Activated CD4-positive, alpha-beta T cell treated with anti-CD3 and anti-CD28 coated beads for 24 hours (primary cell): Measurements from ENCODE around the gene ZFR2.
A peak's percentile ranks its signal among the peaks of the same experiment; 100 is the strongest.
"Not testable (repeated sequence)": the region's sequence is repeated elsewhere in the genome, so short reads cannot be mapped to it uniquely, and the experiment has no call there.

Experiments used
- DNase-seq, 2 donors: peaks; one replicate each; pipeline ENCODE4 v3.0.0-alpha.2; 2020; ENCODE audit warnings: low read depth in 2 of 2

The ZFR2 gene

DNA sequence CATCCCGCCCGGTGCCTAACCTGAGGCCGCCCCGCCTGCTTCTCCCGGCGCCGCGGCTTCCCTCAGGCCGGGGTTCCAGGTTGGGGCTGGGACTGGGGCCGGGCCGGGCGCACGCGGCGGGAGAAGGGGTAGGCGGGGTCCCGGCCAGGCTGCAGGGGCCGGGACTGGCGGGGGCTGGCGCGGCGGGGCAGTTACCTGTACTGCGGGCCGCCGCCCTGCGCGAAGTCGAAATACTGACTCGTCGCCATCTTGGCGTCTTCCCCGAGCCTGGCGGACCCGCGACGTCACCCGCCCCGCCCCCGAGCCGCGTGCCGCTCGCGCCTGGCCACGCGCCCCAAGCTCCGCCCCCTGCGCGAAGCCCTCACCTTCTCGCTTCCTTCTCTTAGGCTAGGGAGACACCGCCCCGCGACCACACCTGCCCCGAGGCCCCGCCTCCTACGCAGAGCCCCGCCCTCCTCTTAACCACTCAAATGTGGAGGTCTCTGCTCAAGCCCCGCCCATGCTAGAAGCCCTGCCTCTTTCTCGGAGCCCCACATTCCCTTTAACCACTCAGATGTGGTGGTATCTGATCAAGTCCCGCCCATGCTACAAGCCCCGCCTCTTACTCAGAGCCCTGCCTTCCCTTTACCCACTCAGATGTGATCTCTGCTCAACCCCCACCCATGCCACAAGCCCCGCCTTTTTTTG is at the start of gene ZFR2:
Gene ZFR2, minus strand, starts transcription at position 269 of the 687 bp plus-strand sequence. Its CDS starts 21 bp downstream, at position 248.
- peak in 1 of 2 donors; percentile 10 for DNase-seq

DNA sequence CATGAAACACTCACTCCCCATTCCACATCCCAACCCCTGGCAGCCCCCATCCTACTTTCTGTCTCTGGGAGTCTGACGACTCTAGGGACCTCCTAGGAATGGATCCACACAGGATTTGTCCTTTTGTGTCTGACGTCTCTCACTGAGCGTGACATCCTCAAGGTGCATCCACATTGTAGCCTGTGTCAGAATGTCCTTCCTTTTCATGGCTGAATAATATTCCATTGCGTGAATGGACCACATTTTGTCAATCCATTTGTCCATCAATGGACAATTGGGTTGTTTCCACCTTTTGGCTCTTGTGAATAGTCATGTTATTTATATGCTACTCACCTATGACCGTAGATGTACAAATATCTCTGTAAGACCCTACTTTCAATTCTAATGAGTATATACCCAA is 47.2 kb upstream of the ZFR2 start:
- DNase-seq, result no peak

DNA sequence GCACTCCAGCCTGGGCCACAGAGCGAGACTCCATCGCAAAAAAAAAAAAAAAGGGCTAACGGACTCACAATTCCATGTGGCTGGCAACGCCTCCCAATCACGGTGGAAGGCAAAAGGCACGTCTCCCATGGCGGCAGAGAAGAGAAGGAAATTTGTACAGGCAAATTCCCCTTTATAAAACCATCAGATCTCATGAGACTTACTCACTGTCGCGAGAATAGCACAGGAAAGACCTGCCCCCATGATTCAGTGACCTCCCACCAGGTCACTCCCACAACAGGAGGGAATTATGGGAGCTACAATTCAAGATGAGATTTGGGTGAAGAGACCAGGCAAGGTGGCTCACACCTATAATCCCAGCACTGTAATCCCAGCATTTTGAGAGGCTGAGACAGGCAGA is 45.4 kb upstream of the ZFR2 start:
- DNase-seq, result no peak

DNA sequence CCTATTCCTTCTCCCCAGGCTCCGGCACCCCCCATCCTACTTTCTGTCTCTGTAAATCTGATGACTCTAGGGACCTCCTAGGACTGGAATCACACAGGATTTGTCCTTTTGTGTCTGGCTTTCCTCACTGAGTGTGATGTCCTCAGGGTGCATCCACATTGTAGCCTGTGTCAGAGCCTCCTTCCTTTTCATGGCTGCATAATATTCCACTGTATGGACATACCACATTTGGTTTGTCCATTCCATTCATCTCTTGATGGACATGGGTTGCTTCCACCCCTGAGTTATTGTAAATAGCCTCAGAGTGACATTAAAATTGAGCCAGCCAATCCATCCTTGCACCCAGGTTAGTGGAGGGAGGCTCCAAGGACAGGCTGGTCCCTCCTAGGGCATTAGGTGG is 41.3 kb upstream of the ZFR2 start:
- DNase-seq, result no peak

DNA sequence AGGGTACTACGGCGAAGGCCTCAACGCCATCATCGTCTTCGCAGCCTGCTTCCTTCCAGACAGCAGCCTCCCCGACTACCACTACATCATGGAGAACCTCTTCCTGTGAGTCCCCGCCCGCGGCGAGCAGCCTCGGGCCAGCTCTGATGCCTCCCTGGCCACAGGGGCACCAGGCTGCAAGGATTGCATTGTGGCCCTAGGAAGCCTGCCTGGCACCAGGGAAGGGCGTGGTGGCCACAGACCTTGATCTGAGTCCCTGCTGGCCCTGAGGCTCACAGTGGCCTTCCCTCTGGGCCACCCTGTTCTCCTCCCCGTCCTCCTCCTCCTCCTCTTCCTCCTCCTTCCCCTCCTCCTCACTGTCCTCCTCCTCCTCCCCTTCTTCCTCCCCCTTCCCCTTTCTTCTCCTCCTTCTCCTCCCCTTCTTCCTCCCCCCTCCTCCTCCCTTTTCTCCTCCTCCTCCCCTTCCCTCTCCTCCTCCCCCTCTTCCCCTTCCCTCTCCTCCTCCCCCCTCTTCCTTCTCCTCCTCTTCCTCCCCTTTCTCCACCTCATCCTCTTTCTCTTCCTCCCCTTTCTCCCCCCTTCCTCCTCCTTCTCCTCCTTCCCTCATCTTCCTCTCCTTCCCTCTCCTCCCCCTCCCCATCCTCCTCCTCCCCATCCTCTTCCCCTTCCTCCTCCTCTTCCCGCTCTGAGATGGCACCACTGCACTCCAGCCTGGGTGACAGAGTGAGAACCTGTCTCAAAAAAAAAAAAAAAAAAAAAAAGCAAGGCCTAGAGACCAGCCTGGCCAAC is 39.6 kb upstream of the ZFR2 start:
- no peak for DNase-seq

DNA sequence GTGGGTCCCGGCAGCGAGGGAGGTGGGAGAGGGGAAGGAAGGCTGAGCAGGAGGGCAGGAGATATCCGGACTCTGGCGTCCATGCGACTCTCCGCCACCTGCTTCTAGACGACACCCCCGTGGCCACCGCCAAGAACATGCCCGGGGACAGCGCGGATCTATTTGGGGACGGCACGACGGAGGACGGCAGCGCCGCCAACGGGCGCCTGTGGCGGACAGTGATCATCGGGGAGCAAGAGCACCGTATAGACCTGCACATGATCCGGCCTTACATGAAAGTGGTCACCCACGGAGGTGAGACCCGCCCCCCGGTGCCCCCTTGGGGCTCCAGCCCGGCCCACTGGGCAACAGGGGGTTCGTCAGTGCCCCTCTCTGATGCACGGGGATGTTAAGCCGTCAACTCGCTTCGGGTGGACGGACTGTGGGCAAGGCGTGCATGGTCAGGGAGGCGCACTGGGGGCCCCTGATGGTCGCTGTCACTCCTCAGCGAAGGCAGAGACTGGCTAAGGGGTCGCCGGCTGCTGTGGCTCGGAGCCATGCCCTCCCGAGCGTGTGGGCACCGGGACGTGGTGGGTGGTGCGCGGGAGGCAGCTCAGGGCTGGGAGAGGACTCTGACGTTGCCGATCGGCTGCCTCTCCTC is 38.9 kb upstream of the ZFR2 start:
- DNase-seq, result no peak

DNA sequence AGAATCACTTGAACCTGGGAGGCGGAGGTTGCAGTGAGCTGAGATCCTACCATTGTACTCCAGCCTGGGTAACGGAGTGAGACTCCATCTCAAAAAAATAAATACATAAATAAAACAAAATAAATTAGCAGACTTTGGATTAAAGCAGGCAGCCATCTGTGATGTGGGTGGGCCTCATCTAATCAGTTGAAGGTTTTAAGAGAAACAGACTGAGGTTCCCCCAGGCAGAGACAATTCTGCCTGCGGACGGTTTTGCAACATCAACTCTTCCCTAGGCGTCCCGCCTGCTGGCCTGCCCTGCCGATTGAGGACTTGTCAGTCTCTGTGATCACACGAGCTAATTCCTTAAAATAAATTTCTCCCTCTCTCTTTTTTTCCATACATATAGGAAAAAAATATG is 35.4 kb upstream of the ZFR2 start:
- no peak for DNase-seq

DNA sequence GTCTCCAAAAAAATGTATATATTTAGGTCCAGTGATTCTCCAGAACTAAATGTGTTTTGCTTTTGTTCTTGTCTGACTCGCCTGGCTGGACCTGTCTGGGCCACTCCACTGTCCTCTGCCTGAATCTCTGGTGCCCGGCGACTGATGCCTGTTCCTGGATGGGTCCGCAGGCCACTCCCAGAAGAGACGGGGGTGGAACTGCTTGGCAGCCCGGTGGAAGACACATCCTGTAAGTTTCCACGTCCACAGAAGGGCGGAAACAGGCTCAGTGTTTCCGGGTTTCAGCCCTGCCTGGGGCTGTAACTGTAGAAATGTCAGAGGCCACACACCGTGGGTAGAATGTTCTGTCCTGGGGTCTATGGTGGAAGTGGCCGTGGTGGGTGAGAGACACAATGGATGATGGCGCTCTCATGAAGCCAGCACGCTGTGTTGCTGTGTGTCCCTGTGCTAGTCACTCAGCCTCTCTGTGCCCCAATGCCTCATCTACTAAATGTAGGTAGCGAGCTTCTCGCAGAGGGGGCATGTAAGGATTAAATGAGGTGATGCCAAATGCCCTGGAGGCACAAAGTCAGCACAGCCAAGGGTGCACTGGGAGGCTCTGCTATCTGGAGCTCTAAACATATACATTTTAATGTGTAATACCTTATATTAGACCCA is 33.6 kb upstream of the ZFR2 start:
- DNase-seq, result no peak

DNA sequence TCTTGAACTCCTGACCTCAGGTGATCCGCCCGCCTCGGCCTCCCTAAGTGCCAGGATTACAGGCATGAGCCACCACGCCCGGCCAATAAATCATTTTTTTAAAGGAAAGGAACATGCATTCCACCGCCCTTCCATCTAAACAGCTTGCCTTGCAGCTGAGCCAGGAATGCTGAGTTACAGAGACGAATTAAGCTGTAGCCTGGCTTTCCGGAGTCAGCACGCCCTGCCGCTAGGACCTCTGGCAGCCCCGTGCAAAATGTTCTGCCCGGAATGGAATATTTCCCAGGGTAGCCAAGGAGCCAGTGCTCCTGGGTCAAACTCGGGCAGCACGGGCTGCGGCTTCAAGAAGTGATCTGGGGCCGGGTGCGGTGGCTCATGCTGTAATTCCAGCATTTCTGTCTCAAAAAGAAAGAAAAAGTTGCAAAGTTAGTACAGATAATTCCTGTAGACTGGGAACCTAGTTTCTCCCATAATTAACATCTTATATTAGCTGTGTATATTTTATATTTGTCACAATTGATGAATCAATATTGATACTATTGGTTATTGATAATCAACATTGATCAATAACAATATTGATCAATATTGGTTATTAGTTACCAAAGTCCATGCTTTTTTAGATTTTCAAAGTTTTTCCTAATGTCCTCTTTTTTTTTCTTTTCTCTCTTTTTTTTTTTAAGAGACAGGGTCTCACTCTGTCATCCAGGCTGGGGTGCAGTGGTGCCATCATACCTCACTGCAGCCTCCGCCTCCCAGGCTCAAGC is 30.9 kb upstream of the ZFR2 start:
- DNase-seq, result no peak

DNA sequence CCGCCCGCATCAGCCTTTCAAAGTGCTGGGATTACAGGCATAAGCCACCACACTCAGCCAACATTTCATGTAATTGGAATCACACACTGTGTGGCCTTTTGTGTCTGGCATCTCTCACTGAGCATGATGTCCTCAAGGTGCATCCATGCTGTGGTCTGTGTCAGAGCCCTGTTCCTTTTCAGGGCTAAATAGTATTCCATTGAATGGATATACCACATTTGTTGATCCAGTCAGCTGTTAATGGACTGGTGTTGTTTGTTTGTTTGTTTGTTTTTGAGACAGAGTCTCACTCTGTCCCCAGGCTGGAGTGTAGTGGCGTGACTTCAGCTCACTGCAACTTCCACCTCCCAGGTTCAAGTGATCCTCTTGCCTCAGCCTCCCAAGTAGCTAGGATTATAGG is 29.6 kb upstream of the ZFR2 start:
- DNase-seq, result no peak

DNA sequence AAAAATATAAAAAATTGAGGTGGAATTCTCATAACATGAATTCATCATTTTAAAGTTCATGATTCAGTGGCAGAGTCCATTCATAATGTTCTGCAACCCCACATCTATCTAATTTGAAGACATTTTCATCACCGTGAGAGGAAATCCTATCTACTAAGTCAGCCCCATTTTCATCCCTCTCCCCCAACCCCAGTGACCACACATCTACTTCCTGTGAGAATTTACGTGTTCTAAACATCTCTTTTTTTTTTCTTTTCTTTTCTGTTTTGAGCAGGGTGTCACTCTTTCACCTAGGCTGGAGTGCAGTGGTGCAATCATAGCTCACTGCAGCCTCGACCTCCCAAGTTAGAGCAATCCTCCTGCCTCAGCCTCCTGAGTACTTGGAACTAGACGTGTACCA is 29.1 kb upstream of the ZFR2 start:
- no peak for DNase-seq

DNA sequence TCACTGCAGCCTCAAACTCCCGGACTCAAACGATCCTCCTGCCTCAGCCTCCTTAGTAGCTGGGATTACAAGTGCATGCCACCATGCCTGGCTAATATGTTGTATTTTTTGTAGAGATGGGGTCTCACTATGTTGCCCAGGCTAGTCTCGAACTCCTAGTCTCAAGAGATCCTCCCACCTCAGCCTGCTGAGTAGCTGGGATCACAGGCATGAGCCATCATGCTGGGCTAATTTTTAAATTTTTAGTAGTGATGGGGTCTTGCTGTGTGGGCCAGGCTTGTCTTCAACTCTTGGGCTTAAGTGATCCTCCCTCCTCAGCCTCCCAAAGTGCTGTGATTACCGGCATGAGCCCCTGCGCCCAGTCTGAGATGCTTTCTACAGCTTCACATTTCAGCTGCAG is 26.9 kb upstream of the ZFR2 start:
- no peak for DNase-seq

DNA sequence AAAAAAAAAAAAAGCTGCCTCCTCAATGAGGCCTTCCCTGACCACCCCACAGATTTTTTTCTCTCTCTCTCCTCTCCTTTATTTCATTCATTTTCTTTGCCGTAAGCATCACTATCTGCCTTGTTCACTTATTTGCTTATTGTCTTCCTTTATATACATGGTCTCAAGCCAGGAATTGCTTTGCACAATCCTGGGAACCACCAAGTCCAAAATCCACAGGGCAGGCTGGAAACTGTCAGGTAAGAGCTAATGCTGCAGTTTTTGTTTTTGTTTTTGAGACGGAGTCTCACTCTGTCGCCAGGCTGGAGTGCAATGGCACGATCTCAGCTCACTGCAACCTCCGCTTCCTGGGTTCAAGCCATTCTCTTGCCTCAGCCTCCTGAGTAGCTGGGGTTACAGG is 26.1 kb upstream of the ZFR2 start:
- DNase-seq, result not testable (repeated sequence)

DNA sequence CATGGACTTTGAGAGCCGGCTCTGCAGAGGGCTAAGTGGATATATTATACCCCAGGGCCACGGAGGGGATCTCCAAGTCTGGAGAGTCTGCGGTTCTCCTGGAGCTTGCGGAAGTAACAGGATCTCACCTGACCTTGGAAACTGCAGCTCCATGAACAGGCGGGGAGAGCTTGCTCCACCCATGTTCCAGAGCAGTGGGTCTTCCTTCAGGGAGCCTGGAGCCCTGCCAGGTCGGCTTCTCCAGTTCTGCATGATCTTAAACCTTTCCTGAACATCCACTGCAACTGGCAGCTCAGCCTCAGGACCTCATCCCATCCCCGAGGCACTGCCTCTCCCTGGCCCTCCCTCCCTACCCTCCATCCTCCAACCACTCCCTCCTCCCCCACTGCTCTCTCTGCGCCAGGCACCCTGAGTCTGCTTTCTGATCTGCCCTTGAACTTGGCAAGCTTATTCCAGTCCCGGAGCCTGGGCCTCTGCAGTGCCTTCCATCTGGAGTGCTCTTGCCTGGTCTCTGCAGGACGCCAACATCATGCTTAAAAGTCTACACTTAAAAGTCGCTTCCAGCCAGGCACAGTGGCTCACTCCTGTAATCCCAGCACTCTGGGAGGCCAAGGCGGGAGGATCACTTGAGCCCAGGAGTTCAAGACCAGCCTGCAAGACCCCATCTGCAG is 24.8 kb upstream of the ZFR2 start:
- no peak for DNase-seq

DNA sequence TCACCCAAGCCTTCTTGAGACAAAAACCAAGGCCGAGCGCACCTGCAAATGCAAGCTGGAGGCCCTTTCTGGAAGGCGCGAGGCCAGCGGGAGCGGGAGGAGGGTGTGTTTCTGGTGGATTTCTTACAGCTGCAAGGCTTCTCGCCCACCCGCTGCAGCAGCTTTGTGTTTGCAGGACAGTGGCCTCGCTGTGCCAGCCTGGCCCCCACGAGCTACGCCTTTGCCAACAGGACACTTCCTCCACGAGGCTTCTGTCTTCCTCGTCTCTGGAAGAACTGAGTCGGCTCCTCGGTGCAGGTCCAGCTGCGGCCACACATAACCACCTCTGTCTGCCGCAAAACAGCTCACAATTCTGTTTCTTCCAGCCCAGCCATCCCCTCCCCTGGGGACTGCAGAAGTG is 21.8 kb upstream of the ZFR2 start:
- no peak for DNase-seq

DNA sequence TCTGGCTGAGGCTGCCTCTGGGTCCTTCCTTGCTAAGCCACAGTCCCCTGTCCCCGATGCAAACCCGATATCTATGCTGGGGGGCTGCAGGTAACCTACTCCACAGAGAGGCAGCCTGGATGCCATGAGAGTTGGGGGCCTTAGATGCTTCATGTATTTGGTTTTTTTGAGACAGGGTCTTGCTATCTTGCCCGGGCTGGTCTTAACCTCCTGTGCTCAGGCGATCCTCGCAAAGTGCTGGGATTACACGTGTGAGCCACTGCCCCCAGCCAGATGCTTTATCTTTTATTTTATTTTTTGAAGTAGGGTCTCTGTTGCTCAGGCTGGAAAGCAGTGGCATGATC is 13.2 kb upstream of the ZFR2 start:
- DNase-seq, result no peak

DNA sequence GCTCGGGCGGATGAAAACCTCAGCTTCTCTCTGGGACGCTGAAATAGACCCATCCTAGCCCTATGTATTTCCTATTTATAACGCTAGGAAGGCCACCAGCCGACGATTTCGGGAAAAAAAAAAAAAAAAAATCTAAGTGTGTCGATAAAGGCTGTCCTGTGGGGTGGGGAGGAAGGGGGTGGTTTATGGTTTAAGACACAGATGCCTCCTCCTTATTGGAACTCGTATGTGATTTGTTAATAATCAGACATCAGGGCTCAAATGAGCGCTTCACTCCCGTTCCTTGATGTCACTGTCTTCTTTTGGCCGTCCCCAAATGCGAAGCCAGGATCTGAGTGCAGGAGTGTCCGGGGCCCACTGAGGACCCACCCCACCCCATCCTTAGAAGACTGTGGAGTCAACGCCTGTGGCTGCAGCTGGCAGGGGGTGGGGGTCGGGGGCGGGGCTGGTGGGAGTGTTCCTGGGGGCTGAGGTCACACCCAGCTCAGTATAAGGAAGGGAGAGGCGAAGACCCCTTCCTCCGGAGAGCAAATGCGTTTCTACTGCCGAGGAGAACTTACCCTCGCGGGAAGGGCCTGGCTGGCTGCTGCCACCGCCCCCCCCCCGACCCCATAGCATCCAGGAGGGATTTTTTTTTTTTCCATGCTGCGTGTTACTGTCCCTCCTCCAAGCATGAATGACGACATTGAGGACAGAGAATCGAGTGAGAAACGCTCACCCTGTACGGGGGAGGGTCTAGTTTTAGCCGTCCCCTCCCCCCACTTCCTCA is 12.6 kb upstream of the ZFR2 start:
- DNase-seq, result no peak

DNA sequence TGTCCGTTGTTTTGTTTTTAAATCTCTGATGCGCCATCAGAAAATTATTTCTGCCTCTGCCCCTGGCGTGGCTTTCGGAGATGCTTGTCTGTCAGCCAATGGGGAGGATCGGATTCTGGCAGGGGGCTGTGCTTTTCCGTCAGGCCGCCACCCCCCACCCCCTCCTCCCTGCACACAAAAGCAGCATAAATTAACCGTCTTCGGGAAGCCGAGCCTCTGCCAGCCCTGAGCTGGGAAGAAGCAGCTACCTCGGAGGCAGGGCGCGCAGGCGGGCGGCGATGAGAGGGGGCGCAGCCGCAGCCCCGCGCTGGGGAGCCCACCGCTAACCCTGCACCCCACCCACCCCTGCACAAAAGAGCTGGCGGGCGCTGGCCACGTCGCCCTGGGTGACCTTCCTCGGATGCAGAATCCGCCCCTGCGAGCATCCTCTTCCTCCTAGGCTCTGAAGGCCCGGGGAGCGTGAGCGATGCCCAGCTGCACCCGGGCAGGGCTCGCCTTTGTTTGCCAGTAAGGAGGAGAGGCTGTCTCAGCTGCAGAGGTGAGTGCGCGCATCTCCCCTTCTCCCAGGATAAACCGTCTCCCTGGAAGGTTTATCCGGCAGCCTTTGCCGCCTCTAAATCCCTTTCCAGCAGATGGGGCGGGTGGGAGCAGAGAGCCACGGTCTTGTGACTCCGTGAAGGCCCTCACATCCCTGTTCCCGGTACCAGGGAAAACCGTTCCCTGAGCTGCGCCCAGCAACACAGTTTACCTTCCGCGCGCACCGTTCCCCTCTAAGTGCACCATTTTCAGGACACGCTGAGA is 11.8 kb upstream of the ZFR2 start, which contains the start of gene ATCAY:
Gene ATCAY, plus strand, starts transcription at position 215 of the 801 bp plus-strand sequence. CDS start 5,083 bp downstream, outside the sequence.
- DNase-seq, result no peak

DNA sequence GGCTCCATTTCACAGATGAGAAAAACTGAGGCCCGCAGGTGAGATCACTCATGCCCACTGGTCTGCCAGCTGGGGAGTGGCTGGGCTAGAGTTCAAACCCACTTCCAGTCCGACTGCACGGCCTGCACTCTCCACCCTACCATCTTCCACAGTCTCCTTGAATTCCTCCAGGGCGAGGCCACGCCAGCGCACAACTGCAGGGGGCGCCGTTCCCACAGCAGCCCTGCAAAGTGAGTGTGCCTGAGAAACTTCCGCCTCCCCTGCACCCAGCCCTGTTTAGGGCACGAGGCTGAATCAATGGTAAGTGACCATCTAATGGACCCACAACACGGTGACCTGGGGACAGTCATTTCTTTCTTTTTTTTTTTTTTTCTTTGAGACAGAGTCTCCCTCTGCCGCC is 10.8 kb upstream of the ZFR2 start:
- no peak for DNase-seq
